HAP-1 (cell line): Measurements from ENCODE around the gene VAV2.
A peak's percentile ranks its signal among the peaks of the same experiment; 100 is the strongest.
"Not testable (repeated sequence)": the region's sequence is repeated elsewhere in the genome, so short reads cannot be mapped to it uniquely, and the experiment has no call there.

ENCODE experiments used
- DNase-seq, 2 experiments: peaks; one replicate each; pipeline ENCODE4 v3.0.0-alpha.2; 2016 to 2020; ENCODE audit warnings: low spot score in 2 of 2
- H3K27me3 ChIP-seq: fragments of 250-450 bp; sonication (Bioruptor Pico); 2 replicates; pipeline ENCODE4 v1.5.1; 2020; ENCODE audit warnings: low read depth, mild to moderate bottlenecking, moderate library complexity
- H3K36me3 ChIP-seq: fragments of 250-450 bp; sonication (Bioruptor Pico); replicated peaks from 2 replicates; pipeline ENCODE4 v1.5.1; 2020; ENCODE audit warnings: mild to moderate bottlenecking
- H3K4me1 ChIP-seq: fragments of 250-450 bp; sonication (Bioruptor Pico); 2 replicates; pipeline ENCODE4 v1.5.1; 2020; ENCODE audit warnings: mild to moderate bottlenecking
- H3K4me3 ChIP-seq: fragments of 250-450 bp; sonication (Bioruptor Pico); 2 replicates; pipeline ENCODE4 v1.5.1; 2020; ENCODE audit warnings: mild to moderate bottlenecking, moderate library complexity
- H3K9me3 ChIP-seq: fragments of 250-450 bp; sonication (Bioruptor Pico); 2 replicates; pipeline ENCODE4 v1.5.1; 2020; ENCODE audit warnings: mild to moderate bottlenecking, moderate library complexity
- in situ Hi-C: fragments of 300-500 bp; cut with MboI; formaldehyde crosslinking; loops from 3 replicates; pipeline ENCODE4 v1.14.3; 2020; ENCODE audit warnings: low sequenced_read_pairs, inconsistent platforms, mixed read lengths

The VAV2 gene

DNA sequence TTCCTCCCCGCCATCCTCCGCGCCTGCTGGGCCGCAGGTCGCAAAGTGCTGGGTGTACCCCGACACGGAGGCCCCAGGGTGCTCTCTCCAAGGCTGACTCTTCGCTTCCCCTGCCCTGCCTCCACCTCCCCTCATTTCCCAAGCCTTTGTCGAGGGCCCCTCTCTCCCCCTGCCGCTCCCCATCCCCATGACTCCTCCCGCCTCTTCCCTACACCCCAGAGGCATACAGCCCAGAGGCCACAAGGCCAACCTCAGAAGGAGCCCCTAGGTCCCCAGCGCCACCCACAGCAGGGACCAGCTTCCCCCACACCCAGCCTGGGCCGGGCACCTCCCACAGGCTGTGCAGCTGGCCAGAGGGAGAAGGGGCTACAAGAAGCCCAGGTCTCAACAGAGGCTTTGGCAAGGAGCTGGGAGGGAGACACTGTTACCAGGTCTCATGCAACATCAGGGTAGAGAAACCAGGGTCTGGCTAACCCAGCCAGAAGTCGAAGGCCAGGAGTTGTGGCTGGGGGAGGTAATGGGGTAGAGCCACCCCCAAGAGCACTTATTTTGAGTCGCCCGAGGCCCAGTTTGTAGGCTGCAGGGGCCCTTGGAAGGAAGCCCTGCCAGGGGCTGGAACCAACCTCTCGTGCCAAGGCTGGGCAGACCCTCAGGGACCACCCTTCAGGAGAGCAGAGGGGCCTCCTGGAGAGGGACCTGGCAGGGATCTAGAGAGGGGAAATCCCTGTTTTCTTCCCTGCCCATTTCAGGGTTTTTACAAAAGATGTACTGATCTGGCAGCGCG lies 229.4 kb downstream of the VAV2 start:
- Histone ChIP-seq H3K4me1 (no peaks in the 10 kb centered on the region), H3K36me3 (peaks cover 17% of the 10 kb centered on the region), H3K27me3 (no peaks in the 10 kb centered on the region), H3K4me3 (no peak overlapping the region), H3K9me3 (no peaks in the 10 kb centered on the region)
- DNase-seq: peak in 1 of 2 experiments; percentile 5
- in situ Hi-C loops: no loop called here

DNA sequence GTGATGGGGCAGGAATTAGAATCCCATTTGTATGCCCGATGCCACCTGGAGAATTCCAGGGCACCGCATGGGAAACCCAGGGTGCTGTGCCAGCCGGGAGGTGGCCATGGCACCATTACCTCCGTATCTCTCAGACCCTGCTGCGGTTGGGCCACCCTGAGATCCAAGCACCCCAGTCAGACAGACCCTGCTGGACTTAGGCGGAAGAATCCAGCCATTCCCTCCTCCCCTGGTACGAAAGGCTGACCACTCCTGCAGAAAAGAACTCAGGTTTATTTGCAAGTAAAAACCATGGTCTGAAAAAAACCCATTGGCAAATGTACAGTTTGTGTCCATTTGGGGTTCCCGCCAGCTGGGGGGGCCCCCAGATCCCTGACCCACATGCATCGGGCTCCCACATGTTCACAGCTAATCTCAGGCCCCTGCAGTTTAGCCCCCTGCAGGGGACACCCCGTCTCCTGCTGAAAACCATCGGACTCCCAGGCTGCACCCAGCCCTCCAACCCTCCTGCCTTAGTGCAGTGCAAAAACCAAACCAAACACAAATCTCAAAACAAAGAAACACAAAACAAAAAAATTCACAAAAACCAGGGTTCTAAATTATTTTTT lies 230.4 kb downstream of the VAV2 start:
- Histone ChIP-seq H3K27me3 (no peaks in the 10 kb centered on the region), H3K4me3 (no peak overlapping the region), H3K36me3 (peaks cover 8% of the 10 kb centered on the region), H3K9me3 (no peaks in the 10 kb centered on the region), H3K4me1 (no peaks in the 10 kb centered on the region)
- in situ Hi-C loops: no loop called here
- peak in 1 of 2 experiments; percentile 2 for DNase-seq

DNA sequence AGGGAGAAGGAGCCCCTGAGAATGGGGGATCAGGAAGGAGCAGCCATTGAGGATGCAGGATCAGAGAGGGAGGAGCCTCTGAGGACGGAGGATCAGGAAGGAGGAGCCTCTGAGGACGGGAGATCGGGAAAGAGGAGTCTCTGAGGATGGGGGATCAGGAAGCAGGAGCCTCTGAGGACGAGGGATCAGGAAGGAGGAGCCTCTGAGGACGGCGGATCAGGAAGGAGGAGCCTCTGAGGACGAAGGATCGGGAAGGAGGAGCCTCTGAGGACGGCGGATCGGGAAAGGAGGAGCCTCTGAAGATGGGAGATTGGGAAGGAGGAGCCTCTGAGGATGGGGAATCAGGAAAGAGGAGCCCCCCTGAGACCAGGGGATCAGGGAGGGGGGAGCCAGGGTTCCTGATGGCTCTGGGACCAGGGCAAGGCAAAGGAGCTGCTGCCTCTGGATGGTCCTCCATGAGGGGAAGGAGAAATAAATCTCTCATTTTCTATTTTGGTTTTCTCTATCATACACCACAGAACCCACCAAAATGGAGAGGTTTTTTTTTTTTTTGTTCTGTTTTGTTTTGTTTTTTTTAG lies 231.3 kb downstream of the VAV2 start:
- peak in 1 of 2 experiments; percentile 3 for DNase-seq
- Histone ChIP-seq H3K4me3 (no peak overlapping the region), H3K4me1 (no peaks in the 10 kb centered on the region), H3K9me3 (no peaks in the 10 kb centered on the region), H3K27me3 (no peaks in the 10 kb centered on the region), H3K36me3 (peaks cover 4% of the 10 kb centered on the region; the same call in 1 of the 2 replicates)
- in situ Hi-C loops: no loop called here

DNA sequence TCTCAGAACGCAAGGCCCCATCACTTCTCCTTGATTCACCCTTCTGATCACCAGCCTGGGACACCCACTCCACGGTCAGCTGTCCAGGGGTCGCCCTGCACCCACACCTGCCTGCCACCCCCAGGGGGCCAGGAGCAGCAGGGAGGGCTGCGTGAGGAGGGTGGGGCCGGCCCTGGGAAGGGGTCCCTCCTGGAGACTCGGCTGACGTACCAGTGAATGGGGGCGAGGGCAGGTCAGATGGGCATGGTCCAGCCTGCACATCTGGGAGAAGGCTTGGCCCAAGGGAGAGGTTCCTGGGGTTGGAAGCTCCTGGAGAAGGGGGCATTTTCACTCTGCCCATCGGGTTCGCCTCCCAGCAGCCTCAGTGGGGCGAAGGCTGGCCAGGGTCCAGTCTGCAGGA lies 232.2 kb downstream of the VAV2 start:
- in situ Hi-C loops: no loop called here

DNA sequence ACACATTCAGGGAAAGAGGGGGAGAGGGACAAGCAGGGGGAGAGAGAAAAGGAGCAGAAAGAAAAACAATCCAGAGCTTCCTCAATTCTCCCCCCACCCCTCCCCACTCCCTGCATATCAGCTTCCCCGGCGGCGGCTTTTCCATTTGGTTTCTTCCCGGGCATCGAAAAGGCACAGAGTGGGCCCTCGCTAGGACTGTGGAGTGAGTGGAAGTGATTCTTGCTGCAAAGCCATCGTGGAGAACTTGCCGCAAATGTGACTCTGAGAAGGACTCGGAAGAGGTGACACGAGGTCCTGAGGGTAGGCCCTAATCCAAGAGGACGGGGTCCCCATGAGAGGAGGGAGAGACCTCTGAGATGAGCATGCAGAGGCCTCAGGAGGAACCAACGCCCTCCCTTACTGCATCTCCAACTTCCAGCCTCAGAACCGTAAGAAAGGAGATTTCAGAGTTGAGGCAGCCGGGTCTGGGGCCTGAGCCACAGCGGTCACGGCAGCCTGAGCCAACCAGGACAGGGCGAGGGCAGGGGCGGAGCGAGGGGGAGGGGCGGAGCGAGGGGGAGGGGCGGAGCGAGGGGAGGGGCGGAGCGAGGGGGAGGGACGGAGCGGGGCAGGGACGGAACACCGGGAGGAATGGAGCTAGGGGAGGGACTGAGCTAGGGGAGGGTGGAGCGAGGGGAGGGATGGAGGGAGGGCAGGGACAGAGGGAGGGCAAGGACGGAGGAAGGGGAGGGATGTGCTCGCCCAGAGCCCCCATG lies 232.8 kb downstream of the VAV2 start:
- DNase-seq: peak in 1 of 2 experiments; percentile 48
- Histone ChIP-seq H3K9me3 (no peaks in the 10 kb centered on the region), H3K4me1 (no peaks in the 10 kb centered on the region), H3K4me3 (no peak overlapping the region), H3K36me3 (peaks cover 4% of the 10 kb centered on the region; the same call in 1 of the 2 replicates), H3K27me3 (no peaks in the 10 kb centered on the region)
- in situ Hi-C loops: no loop called here

More for the DNA sequence above, 232.2 kb downstream of the VAV2 start:
- peaks cover 4% of the 10 kb centered on the region; the same call in 1 of the 2 replicates for H3K36me3 ChIP-seq
- H3K27me3 ChIP-seq: no peaks in the 10 kb centered on the region
- no peaks in the 10 kb centered on the region for H3K9me3 ChIP-seq
- H3K4me1 ChIP-seq: no peaks in the 10 kb centered on the region
- no peak overlapping the region for H3K4me3 ChIP-seq
- peak in 1 of 2 experiments; percentile 6 for DNase-seq

DNA sequence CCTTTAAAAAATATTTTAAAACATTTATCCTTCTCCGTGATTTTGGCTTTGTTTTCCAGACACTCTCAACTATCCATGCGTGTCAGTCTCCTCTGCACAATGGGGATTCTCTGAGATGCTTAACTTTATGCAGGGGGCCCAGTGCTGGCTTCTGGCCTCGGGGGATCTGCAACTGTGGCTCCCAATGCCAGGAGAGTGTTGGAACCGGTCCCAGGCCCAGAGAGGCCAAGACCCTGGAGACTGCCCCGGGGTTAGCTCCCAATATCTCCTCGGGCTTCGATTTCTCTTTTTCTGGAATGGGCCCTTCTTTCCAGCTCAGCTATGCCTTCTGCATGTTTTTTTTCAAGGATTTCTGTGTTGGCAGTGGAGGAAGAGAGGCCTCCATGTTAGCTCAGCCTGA lies 233.9 kb downstream of the VAV2 start:
- Histone ChIP-seq H3K36me3 (no peaks in the 10 kb centered on the region), H3K4me1 (no peaks in the 10 kb centered on the region), H3K9me3 (no peaks in the 10 kb centered on the region), H3K4me3 (no peak overlapping the region), H3K27me3 (no peaks in the 10 kb centered on the region)
- DNase-seq: peak in 1 of 2 experiments; percentile 7
- in situ Hi-C loops: no loop called here

DNA sequence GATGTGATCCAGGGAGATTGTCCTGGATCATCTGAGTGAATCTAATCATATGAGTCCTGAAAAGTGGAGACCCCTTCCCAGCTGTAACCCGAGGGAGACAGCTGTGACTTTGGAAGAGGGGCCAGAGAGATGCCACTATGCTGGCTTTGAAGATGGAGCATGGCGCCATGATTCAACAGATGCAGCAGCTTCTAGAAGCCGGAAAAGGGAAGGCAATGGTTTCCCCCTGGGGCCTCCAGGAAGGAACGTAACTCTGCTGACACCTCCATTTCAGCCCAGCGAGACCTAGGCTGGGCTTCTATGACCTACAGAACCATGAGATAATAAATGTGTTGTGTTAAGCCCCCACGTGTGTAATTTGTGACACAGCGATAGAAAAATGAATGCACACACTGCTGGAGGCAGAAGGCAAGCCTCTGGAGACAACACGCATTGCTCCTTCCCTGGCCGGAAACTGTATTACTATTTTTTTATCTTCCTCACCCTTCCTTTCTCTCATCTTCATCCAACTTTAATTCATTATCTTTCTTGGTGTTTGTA lies 237.4 kb downstream of the VAV2 start:
- Histone ChIP-seq H3K4me1 (no peaks in the 10 kb centered on the region), H3K4me3 (no peak overlapping the region), H3K9me3 (no peaks in the 10 kb centered on the region), H3K36me3 (no peaks in the 10 kb centered on the region), H3K27me3 (peaks cover 2% of the 10 kb centered on the region; the same call in 1 of the 2 replicates)
- no peak for DNase-seq
- in situ Hi-C loops: no loop called here

DNA sequence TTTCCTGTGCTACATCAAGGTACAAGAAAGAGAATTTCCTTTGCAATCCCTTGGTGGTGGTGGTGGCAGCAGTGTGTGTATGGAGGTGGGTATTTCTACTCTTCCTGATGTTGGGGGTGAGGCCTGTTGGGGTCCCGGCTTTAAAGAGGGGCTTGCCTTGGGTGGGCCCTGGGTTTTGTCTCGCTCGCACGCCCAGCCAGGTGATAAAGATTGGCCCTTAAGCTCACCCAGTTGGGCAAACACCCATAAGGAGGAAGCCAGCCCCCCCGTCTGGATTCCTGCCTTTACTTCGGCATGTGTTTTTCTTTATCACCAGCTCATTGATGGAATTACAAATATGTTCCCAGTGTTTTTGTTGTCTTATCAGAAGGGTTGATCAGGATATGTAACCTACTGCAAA lies 237.9 kb downstream of the VAV2 start:
- peaks cover 5% of the 10 kb centered on the region; the same call in 1 of the 2 replicates for H3K27me3 ChIP-seq
- DNase-seq: peak in 1 of 2 experiments; percentile 4
- H3K36me3 ChIP-seq: no peaks in the 10 kb centered on the region
- H3K4me1 ChIP-seq: no peaks in the 10 kb centered on the region
- H3K9me3 ChIP-seq: no peaks in the 10 kb centered on the region
- in situ Hi-C loops: no loop called here
- no peak overlapping the region for H3K4me3 ChIP-seq

DNA sequence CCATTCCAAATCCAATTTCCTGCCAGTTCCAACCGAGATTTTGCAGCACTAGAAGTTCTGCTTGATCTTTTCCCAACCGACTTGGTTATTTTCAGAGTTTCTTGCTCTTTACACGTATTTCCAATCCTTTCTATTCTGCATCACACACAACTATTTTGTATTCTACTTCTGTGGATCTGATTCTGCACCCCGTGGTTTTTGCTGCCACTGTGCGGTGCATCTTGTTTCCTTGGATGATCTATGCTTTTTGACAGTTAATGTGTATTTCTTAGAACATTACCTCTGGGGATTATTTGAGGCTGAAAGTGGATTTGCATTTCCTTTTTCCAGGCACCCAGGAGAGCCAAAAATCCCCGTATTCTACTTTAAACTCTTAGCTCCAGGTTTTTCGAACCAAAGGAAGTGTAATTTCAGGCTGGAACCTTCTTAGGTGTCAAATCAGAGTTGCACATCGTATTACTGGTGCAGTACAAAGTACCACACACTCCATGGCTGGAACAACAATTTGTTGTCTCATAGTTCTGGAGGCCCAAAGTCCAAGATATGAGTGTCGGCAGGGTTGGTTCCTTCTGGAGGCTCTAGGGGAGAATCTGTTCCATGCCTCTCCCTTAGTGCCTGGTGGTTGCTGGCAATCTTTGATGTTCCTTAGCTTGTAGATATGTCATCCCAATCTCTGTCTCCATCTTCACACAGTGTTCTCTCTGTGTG lies 239.2 kb downstream of the VAV2 start:
- H3K36me3 ChIP-seq: no peaks in the 10 kb centered on the region
- peaks cover 5% of the 10 kb centered on the region; the same call in 1 of the 2 replicates for H3K27me3 ChIP-seq
- no peaks in the 10 kb centered on the region for H3K4me1 ChIP-seq
- no peaks in the 10 kb centered on the region for H3K9me3 ChIP-seq
- in situ Hi-C loops: no loop called here
- peak in 1 of 2 experiments; percentile 4 for DNase-seq
- no peak overlapping the region for H3K4me3 ChIP-seq

DNA sequence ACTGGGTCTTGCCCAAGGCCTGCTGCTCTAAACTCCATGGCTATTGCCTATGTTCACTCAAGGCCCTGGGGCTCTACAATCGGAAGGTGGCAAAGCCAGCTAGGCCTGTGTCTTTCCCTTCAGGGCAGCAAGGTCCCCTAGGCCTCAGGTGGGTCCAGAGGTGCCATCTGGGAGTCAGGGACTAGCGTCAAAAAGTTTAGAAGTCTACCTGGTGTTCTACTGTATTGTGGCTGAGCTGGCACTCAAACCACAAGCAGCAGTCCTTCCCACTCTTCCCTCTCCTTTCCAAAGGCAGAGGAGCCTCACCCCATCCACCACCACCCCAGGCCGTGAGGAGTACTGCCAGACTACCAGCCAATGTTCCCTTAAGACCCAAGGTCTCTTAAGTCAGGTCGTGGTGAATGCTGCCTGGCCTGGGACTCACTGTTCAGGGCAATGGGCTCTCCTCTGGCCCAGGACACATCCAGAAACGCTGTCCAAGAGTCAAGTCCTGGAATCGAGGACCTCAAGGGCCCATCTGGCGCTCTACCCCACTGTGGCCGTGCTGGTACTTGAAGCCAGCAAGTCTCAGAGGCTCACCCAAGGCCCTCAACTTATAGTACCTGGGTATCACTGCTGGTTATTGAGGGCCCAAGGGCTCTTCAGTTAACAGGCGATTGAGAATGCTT lies 241.0 kb downstream of the VAV2 start:
- no peaks in the 10 kb centered on the region for H3K9me3 ChIP-seq
- in situ Hi-C loops: no loop called here
- H3K4me1 ChIP-seq: no peaks in the 10 kb centered on the region
- no peak overlapping the region for H3K4me3 ChIP-seq
- peaks cover 13% of the 10 kb centered on the region; the same call in 1 of the 2 replicates for H3K27me3 ChIP-seq
- peak in 1 of 2 experiments; percentile 4 for DNase-seq
- no peaks in the 10 kb centered on the region for H3K36me3 ChIP-seq

DNA sequence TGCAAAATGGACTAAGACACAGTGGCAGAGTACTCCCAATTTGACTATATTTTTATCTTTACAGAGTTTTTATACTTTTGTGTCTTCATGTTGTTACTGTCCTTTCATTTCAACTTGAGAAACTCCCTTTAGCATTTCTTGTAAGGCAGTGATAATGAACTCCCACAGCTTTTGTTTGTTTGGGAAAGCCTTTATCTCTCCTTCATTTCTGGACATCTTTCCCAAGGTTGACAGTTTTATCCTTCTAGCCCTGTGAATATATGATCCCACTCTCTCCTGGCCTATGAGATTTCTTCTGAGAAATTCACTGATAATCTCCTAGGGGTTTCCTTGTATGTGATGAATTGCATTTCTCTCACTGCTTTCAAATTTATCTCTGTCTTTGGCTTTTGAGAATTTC lies 244.8 kb downstream of the VAV2 start:
- Histone ChIP-seq H3K36me3 (no peaks in the 10 kb centered on the region), H3K4me1 (no peaks in the 10 kb centered on the region), H3K4me3 (no peak overlapping the region), H3K27me3 (peaks cover 13% of the 10 kb centered on the region; the same call in 1 of the 2 replicates), H3K9me3 (no peaks in the 10 kb centered on the region)
- DNase-seq: no peak
- in situ Hi-C loops: no loop called here

DNA sequence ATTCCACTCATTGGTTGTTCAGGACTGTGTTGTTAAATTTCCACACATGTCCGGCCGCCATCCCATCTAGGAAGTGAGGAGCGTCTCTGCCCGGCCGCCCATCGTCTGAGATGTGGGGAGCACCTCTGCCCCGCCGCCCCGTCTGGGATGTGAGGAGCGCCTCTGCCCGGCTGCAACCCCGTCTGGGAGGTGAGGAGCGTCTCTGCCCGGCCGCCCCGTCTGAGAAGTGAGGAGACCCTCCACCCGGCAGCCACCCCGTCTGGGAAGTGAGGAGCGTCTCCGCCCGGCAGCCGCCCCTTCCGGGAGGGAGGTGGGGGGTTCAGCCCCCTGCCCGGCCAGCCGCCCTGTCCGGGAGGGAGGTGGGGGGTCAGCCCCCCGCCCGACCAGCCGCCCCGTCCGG lies 247.6 kb downstream of the VAV2 start:
- H3K27me3 ChIP-seq, in situ Hi-C loops, DNase-seq, H3K4me1 ChIP-seq, H3K36me3 ChIP-seq, H3K9me3 ChIP-seq, H3K4me3 ChIP-seq: not testable (repeated sequence)
